PC-3 (cell line): ENCODE measurements around the gene PRR5L. TPM values are rescaled to one million over a fixed set of nuclear protein-coding genes. Genes with fewer than 3 reads are reported as not detected.

ENCODE experiments used
- ATAC-seq: fragments of 200-7000 bp; cut with Tn5 transposase; 2 replicates; pipeline ENCODE4 v1.9.1; 2020; ENCODE audit warnings: mild to moderate bottlenecking, moderate library complexity
- BruUV-seq: library from RNA; stranded (reverse); fragments of 400-500 nt; replicated peaks from 2 replicates; lab custom pipeline; 2021; lab: Mats Ljungman, UMichigan
- CTCF ChIA-PET: fragments of 300-600 bp; sonication (Branson Sonifier 250); formaldehyde crosslinking; loops from one replicate; lab custom pipeline; 2022; ENCODE audit warnings: antibody characterized with exemption; lab: Charles Lee
- POLR2A ChIA-PET: fragments of 300-600 bp; sonication (Branson Sonifier 250); formaldehyde crosslinking; loops from one replicate; lab custom pipeline; 2022; ENCODE audit warnings: antibody characterized with exemption; ENCODE audit not compliant: unreplicated experiment; lab: Charles Lee
- DNase-seq: peaks from one replicate; pipeline ENCODE4 v3.0.0-alpha.2; 2015
- H2AFZ ChIP-seq: fragments of 300-600 bp; sonication (generic); 2 replicates; pipeline ENCODE4 v1.6.0; 2016; ENCODE audit warnings: antibody characterized with exemption, low read length
- H3F3A ChIP-seq: fragments of 300-600 bp; sonication (generic); one replicate; pipeline ENCODE4 v1.6.0; 2017; ENCODE audit warnings: antibody characterized with exemption, low read length, control low read depth, mild to moderate bottlenecking; ENCODE audit not compliant: unreplicated experiment
- H3K27ac ChIP-seq: fragments of 300-600 bp; sonication (generic); 2 replicates; pipeline ENCODE4 v1.5.1; 2016; ENCODE audit warnings: mild to moderate bottlenecking, low read length
- H3K27me3 ChIP-seq: fragments of 300-600 bp; sonication (generic); 2 replicates; pipeline ENCODE4 v1.6.1; 2016; ENCODE audit warnings: low read length, mixed read lengths
- H3K36me3 ChIP-seq: fragments of 300-600 bp; sonication (generic); 2 replicates; pipeline ENCODE4 v1.6.1; 2016; ENCODE audit warnings: low read depth, mixed run types, low read length, mixed read lengths
- H3K4me1 ChIP-seq: fragments of 300-600 bp; sonication (generic); 2 replicates; pipeline ENCODE4 v1.5.1; 2016; ENCODE audit warnings: low read length; ENCODE audit not compliant: insufficient read depth
- H3K4me2 ChIP-seq: fragments of 300-600 bp; sonication (generic); 2 replicates; pipeline ENCODE4 v1.6.0; 2016; ENCODE audit warnings: low read length
- H3K4me3 ChIP-seq: fragments of 300-600 bp; sonication (generic); 2 replicates; pipeline ENCODE4 v1.5.1; 2016; ENCODE audit warnings: mild to moderate bottlenecking, low read length, mixed read lengths
- H3K79me2 ChIP-seq: fragments of 300-600 bp; sonication (generic); 2 replicates; pipeline ENCODE4 v1.6.1; 2017; ENCODE audit warnings: low read length, mixed read lengths
- H3K9ac ChIP-seq: fragments of 300-600 bp; sonication (generic); 2 replicates; pipeline ENCODE4 v1.6.0; 2016; ENCODE audit warnings: mild to moderate bottlenecking, low read length
- H3K9me2 ChIP-seq: fragments of 300-600 bp; sonication (generic); replicated peaks from 2 replicates; pipeline ENCODE4 v1.6.1; 2016; ENCODE audit warnings: mixed run types, low read length, mixed read lengths
- H3K9me3 ChIP-seq: fragments of 300-600 bp; sonication (generic); 2 replicates; pipeline ENCODE4 v1.6.1; 2016; ENCODE audit warnings: low read length, mixed read lengths
- H4K20me1 ChIP-seq: fragments of 300-600 bp; sonication (generic); 2 replicates; pipeline ENCODE4 v1.6.1; 2016; ENCODE audit warnings: low read length, mixed read lengths
- CTCF ChIP-seq: fragments of 300-600 bp; sonication (generic); conservative IDR thresholded peaks from 2 replicates; pipeline ENCODE4 v1.5.1; 2017; ENCODE audit warnings: antibody characterized with exemption, low read depth, mild to moderate bottlenecking, low read length
- EZH2 ChIP-seq: fragments of 300-600 bp; sonication (generic); IDR thresholded peaks from one replicate; pipeline ENCODE4 v1.6.1; 2017; ENCODE audit warnings: antibody characterized with exemption, mild to moderate bottlenecking, low read length; ENCODE audit not compliant: unreplicated experiment
- EZH2phosphoT487 ChIP-seq: fragments of 300-600 bp; sonication (generic); IDR thresholded peaks from 2 replicates; pipeline ENCODE4 v1.6.1; 2018; ENCODE audit warnings: mild to moderate bottlenecking, antibody characterized with exemption, low read length, borderline replicate concordance
- intact Hi-C: fragments of 100-400 bp; cut with micrococcal nuclease; formaldehyde crosslinking; loops from 2 replicates; pipeline ENCODE4 v1.9.0; 2023
- total RNA-seq: library from RNA; depleted of rRNA; stranded (reverse); fragments of >200 nt; gene quantifications from 2 replicates; pipeline ENCODE4 v1.2.3, GENCODE V29; 2014

PRR5L gene
- total RNA-seq, 1 experiment from 2014 or later, result 4.7 TPM

DNA sequence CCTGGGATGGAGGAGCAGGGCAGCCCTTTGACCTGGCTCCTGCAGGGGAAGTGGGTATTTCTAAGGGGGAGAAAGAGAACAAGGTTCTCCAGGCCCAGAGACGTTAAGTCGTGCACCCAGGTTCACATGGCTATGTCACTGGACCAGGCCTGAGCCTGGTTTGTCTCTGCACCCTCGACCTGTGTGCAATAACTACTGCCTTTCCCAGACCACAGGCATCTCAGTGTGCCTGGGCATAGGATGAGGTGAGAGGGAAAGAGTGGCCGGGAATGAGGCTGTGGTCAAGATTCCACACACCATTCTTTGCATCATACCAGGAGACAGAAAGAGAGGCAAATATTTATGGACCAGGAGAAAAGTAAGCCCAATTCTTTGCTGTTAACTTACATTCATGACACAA, 66.8 kb downstream of the PRR5L start:
- no peaks in the 10 kb centered on the region for H3K9me3 ChIP-seq
- no peaks in the 10 kb centered on the region for H3K36me3 ChIP-seq
- ChIA-PET CTCF (no interaction called here), POLR2A (no interaction called here)
- ATAC-seq (no peak), DNase-seq (no peak)
- H3F3A ChIP-seq, result no peaks in the 10 kb centered on the region
- H3K4me3 ChIP-seq, result no peak overlapping the region
- H3K27ac ChIP-seq, result no peak overlapping the region
- no peak for TF ChIP-seq CTCF
- no peak for TF ChIP-seq EZH2phosphoT487
- TF ChIP-seq EZH2, result no peak
- no peak overlapping the region for H2AFZ ChIP-seq
- no peaks in the 10 kb centered on the region for H3K27me3 ChIP-seq
- H4K20me1 ChIP-seq, result no peaks in the 10 kb centered on the region
- H3K4me1 ChIP-seq, result peaks cover 33% of the 10 kb centered on the region
- no peaks in the 10 kb centered on the region for H3K79me2 ChIP-seq
- no peak overlapping the region for H3K9ac ChIP-seq
- no TSS peak for BruUV-seq
- H3K4me2 ChIP-seq, result no peak overlapping the region
- intact Hi-C loops, result no loop called here
- no peaks in the 10 kb centered on the region for H3K9me2 ChIP-seq

DNA sequence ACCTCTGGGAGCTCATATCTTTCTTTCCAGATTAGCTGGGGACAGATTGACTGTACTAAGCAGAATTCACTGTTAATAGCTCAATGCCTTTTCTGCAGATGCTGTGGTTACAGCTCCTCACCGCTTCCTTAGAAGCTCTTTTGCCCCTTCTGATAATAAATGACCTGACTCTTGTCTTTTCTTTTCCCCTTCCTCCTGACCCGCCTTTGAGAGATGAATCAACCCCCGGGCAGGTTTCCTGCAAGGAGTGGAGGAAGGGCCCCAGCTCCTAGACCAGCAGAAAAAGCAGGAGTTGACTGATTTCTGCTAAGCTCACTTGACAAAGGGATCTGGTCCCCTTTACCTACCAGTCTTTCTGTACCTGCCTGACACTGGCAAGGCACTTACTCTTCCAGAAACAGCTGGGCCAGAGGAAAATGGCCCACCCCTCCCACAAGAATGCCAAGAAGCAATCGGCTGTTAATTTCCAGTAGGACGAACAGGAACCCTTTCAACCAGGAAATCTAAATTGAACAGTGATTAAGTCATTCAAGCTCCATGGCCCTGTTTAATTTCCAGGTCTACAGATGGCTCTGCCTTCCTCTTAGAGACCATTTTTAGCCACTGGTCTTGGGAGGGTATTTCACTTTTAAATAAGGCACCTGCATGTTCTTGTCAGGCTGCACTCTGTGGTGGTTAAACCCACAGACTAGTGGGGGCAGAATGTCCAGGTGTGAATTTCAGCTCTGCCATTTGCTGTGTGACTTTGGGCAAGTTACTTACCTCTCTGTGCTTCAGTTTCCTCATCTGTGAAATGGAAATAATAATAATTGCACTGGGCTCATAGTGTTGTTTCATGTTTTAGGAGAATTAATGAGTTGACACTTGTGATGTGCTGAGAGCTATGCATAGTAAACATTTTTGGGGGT, 67.5 kb downstream of the PRR5L start:
- Histone ChIP-seq H3K79me2 (no peaks in the 10 kb centered on the region), H3F3A (no peaks in the 10 kb centered on the region), H3K36me3 (no peaks in the 10 kb centered on the region), H3K27ac (no peak overlapping the region), H3K4me1 (peaks cover 27% of the 10 kb centered on the region), H4K20me1 (no peaks in the 10 kb centered on the region), H3K27me3 (no peaks in the 10 kb centered on the region), H2AFZ (no peak overlapping the region), H3K9me2 (no peaks in the 10 kb centered on the region), H3K9ac (no peak overlapping the region), H3K4me3 (no peak overlapping the region), H3K9me3 (no peaks in the 10 kb centered on the region), H3K4me2 (no peak overlapping the region)
- ChIA-PET POLR2A (no interaction called here), CTCF (no interaction called here)
- no peak for DNase-seq
- no peak for ATAC-seq
- no TSS peak for BruUV-seq
- TF ChIP-seq EZH2, result no peak
- TF ChIP-seq EZH2phosphoT487, result no peak
- no peak for TF ChIP-seq CTCF
- intact Hi-C loops, result no loop called here
